Measurements from ENCODE around the gene LOXL3. TPM values are rescaled to one million over a fixed set of nuclear protein-coding genes. Genes with fewer than 3 reads are reported as not detected.

LOXL3 gene
- total RNA-seq, 2 experiments from 2014 or later = 0.21 to 0.98 TPM

DNA sequence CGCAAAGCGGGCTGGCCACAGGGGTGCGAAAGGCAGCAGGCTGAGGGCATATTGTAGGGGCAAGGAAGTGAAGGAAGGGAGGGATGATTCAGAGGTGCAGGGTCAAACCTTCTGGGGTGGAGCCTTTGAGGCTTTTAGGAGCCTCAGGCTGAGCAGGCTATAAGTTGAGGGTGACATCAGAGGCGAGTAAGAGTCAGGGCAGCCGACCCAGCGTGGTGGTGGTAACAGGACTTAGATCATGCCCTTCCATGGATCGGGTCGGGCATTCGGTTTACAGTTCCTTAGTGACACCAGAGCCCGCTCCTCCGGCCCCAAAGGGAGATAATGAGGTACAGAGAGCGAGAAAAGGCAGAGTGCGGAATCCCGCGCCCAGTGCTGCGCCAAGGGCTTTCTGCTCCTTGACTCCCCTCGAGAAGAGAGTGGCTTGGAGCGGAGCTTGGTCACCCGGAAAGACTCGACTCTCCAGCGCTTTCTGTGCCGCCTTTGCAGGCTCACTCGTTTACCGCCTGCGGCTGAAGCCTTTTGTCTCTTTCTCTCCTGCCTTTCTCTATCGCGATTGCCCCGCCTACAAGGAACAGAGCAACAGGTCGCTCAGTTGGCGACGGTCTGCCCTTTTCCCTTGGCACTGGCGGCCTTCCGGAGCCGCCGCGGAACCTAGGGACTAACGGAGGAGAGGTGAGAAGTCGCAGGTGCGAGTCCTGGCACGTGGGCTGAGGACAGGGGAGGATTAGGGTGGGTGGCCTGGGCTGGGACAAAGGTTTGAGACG is 55.1 kb downstream of the LOXL3 start:
- H3K27ac ChIP-seq (ENCODE audit: low read depth, low read length, poor library complexity, severe bottlenecking) = no peak overlapping the region
- peak overlapping the region; percentile 16; the same call in 1 of the 2 replicates for H3K4me2 ChIP-seq (ENCODE audit: low read length)
- H3K79me2 ChIP-seq (ENCODE audit: insufficient read depth, low read depth, low read length) = no peaks in the 10 kb centered on the region
- no peak overlapping the region for H2AFZ ChIP-seq (ENCODE audit: low read length)
- no peak overlapping the region for H3K4me3 ChIP-seq (ENCODE audit: low read depth, low read length, poor library complexity, severe bottlenecking)
- TF ChIP-seq, protein P1, sequence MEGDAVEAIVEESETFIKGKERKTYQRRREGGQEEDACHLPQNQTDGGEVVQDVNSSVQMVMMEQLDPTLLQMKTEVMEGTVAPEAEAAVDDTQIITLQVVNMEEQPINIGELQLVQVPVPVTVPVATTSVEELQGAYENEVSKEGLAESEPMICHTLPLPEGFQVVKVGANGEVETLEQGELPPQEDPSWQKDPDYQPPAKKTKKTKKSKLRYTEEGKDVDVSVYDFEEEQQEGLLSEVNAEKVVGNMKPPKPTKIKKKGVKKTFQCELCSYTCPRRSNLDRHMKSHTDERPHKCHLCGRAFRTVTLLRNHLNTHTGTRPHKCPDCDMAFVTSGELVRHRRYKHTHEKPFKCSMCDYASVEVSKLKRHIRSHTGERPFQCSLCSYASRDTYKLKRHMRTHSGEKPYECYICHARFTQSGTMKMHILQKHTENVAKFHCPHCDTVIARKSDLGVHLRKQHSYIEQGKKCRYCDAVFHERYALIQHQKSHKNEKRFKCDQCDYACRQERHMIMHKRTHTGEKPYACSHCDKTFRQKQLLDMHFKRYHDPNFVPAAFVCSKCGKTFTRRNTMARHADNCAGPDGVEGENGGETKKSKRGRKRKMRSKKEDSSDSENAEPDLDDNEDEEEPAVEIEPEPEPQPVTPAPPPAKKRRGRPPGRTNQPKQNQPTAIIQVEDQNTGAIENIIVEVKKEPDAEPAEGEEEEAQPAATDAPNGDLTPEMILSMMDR (conservative IDR thresholded peaks at IDR 0.05; ENCODE audit: low read length) = no peak
- peak; percentile 83 for TF ChIP-seq EZH2phosphoT487 (IDR thresholded peaks at IDR 0.05; ENCODE audit: borderline replicate concordance, low read depth, low read length)
- no peaks in the 10 kb centered on the region for H3K9me2 ChIP-seq (ENCODE audit: insufficient read depth, low read length)
- peaks cover 9% of the 10 kb centered on the region for H3K4me1 ChIP-seq (ENCODE audit: insufficient read depth, low read length, poor library complexity, severe bottlenecking)
- H3K9me3 ChIP-seq (ENCODE audit: low read length) = no peaks in the 10 kb centered on the region
- ChIA-PET CTCF (ENCODE audit: unreplicated experiment) (no interaction called here), POLR2A (no interaction called here)
- intact Hi-C loops (cut with micrococcal nuclease; ENCODE audit: unreplicated experiment) = no loop called here
- peaks cover 8% of the 10 kb centered on the region for H3K36me3 ChIP-seq (ENCODE audit: insufficient read depth, low read length)
- BruUV-seq (replicated peaks) = no TSS peak
- no peak for DNase-seq (ENCODE audit: low spot score)
- no peaks in the 10 kb centered on the region for H4K20me1 ChIP-seq (ENCODE audit: insufficient read depth, low read length)

DNA sequence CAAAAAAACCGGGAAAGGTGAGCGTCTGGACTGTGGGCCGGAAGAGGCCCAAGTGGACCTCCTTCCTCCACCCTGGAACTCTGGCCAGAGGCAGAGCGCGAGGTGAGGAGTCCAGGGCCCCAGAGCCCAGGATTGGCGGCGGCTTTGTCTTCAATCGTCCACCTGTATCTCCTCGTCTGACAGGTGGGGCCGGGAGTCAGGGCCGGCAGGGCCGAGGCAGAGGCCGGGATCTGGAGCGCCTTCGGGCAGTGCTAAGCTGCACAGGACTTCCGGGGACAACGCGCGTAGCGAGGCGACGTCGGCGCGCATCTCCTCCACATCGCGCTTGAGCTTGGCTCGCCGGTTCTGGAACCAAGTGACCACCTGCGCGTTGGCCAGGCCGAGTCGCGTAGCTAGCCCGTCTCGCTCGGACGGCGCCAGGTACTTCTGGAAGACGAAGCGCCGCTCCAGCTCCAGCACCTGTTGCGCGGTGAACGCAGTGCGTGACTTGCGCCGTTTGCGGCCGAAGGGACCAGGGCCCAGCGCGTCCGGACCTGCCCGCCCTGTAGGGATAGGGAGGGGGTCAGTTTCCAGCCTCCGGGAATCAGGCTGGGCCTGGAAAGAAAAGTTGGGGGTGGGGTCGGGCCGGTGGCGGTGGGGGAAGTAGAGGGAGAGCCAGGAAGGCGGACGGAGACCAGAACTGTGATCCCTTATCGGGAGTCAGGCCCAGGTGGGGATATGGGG is 55.8 kb downstream of the LOXL3 start:
- H3K4me3 ChIP-seq (ENCODE audit: low read depth, low read length, poor library complexity, severe bottlenecking) = no peak overlapping the region
- peaks cover 9% of the 10 kb centered on the region for H3K4me1 ChIP-seq (ENCODE audit: insufficient read depth, low read length, poor library complexity, severe bottlenecking)
- H3K4me2 ChIP-seq (ENCODE audit: low read length) = no peak overlapping the region
- DNase-seq (ENCODE audit: low spot score) = no peak
- CTCF ChIA-PET (ENCODE audit: unreplicated experiment) = no interaction called here
- H3K9me2 ChIP-seq (ENCODE audit: insufficient read depth, low read length) = no peaks in the 10 kb centered on the region
- BruUV-seq (replicated peaks) = no TSS peak
- intact Hi-C loops (cut with micrococcal nuclease; ENCODE audit: unreplicated experiment) = no loop called here
- POLR2A ChIA-PET = no interaction called here
- H3K27ac ChIP-seq (ENCODE audit: low read depth, low read length, poor library complexity, severe bottlenecking) = no peak overlapping the region
- H3K9me3 ChIP-seq (ENCODE audit: low read length) = no peaks in the 10 kb centered on the region
- H4K20me1 ChIP-seq (ENCODE audit: insufficient read depth, low read length) = no peaks in the 10 kb centered on the region
- no peak overlapping the region for H2AFZ ChIP-seq (ENCODE audit: low read length)
- TF ChIP-seq EZH2phosphoT487 (IDR thresholded peaks at IDR 0.05; ENCODE audit: borderline replicate concordance, low read depth, low read length) = no peak
- TF ChIP-seq, protein P1 (conservative IDR thresholded peaks at IDR 0.05; ENCODE audit: low read length) = no peak
- H3K36me3 ChIP-seq (ENCODE audit: insufficient read depth, low read length) = peaks cover 15% of the 10 kb centered on the region
- H3K79me2 ChIP-seq (ENCODE audit: insufficient read depth, low read depth, low read length) = no peaks in the 10 kb centered on the region
